ENCODE measurements around the gene FGF12. TPM values are rescaled to one million over a fixed set of nuclear protein-coding genes. Genes with fewer than 3 reads are reported as not detected.

The FGF12 gene
- total and polyA plus RNA-seq, 10 donors, result 3.7 to 53.3 (median 19.1) TPM

GRCh38 chr3:192373032-192373431 lies 354.3 kb downstream of the FGF12 start:
- intact Hi-C loops (cut with DNase I; ENCODE audit: low total_unique reads), result no loop called here
- no peaks in the 10 kb centered on the region for H3K36me3 ChIP-seq
- H3K27ac ChIP-seq, result no peak overlapping the region
- H3K9me3 ChIP-seq, result no peaks in the 10 kb centered on the region
- DNase-seq, result no peak
- H3K4me1 ChIP-seq, result peaks cover 0 to 4% (median 0%) of the 10 kb centered on the region in 6 donors
- H3K4me3 ChIP-seq, result no peak overlapping the region
- 67 to 86% (median 76%) methylated on average over 6 of the region's 6 CpGs for WGBS, 5 donors
- H3K27me3 ChIP-seq (replicated peaks in 1 of 7), result no peaks in the 10 kb centered on the region
- no peak for TF ChIP-seq CTCF (IDR thresholded peaks at IDR 0.05 in 8 of 11, conservative IDR thresholded peaks at IDR 0.05 in 3 of 11)
- no peak for TF ChIP-seq POLR2AphosphoS5 (IDR thresholded peaks at IDR 0.05)
- no peak for TF ChIP-seq POLR2A (IDR thresholded peaks at IDR 0.05)

- WGBS, 5 donors, result 64 to 86% (median 74%) methylated on average over 4 of the region's 4 CpGs
- intact Hi-C loops (cut with DNase I; ENCODE audit: low total_unique reads), result no loop called here
- DNase-seq, result no peak
- H3K9me3 ChIP-seq, result no peaks in the 10 kb centered on the region
- H3K4me1 ChIP-seq, result peaks cover 0 to 4% (median 0%) of the 10 kb centered on the region in 6 donors
- TF ChIP-seq CTCF (IDR thresholded peaks at IDR 0.05 in 8 of 11, conservative IDR thresholded peaks at IDR 0.05 in 3 of 11), result no peak
- H3K27me3 ChIP-seq (replicated peaks in 1 of 7), result no peaks in the 10 kb centered on the region
- no peaks in the 10 kb centered on the region for H3K36me3 ChIP-seq
- no peak overlapping the region for H3K27ac ChIP-seq
- H3K4me3 ChIP-seq, result no peak overlapping the region
These were observed 354.7 kb downstream of the FGF12 start for GRCh38 chr3:192372616-192373015.

- no peaks in the 10 kb centered on the region for H3K9me3 ChIP-seq
- H3K4me3 ChIP-seq, result no peak overlapping the region
- H3K27ac ChIP-seq, result no peak overlapping the region
- H3K36me3 ChIP-seq, result no peaks in the 10 kb centered on the region
- TF ChIP-seq POLR2AphosphoS5 (IDR thresholded peaks at IDR 0.05) (no peak), CTCF (IDR thresholded peaks at IDR 0.05 in 8 of 11, conservative IDR thresholded peaks at IDR 0.05 in 3 of 11) (no peak), POLR2A (IDR thresholded peaks at IDR 0.05) (no peak)
- H3K27me3 ChIP-seq (replicated peaks in 1 of 7), result no peaks in the 10 kb centered on the region
- H3K4me1 ChIP-seq, result peaks cover 0 to 6% (median 0%) of the 10 kb centered on the region in 6 donors
- no peak for DNase-seq
- 61 to 85% (median 72%) methylated on average over 2 of the region's 2 CpGs for WGBS, 5 donors
- intact Hi-C loops (cut with DNase I; ENCODE audit: low total_unique reads), result no loop called here
These were observed 355.4 kb downstream of the FGF12 start for GRCh38 chr3:192371870-192372400.

GRCh38 chr3:192367616-192368015 lies 359.7 kb downstream of the FGF12 start:
- WGBS, 5 donors, result 63 to 83% (median 73%) methylated on average over 5 of the region's 5 CpGs
- no peaks in the 10 kb centered on the region for H3K27me3 ChIP-seq (replicated peaks in 1 of 7)
- TF ChIP-seq POLR2AphosphoS5 (IDR thresholded peaks at IDR 0.05) (no peak), POLR2A (IDR thresholded peaks at IDR 0.05) (no peak), CTCF (IDR thresholded peaks at IDR 0.05 in 8 of 11, conservative IDR thresholded peaks at IDR 0.05 in 3 of 11) (no peak)
- DNase-seq, result no peak
- peaks cover 0 to 6% (median 0%) of the 10 kb centered on the region in 6 donors for H3K4me1 ChIP-seq
- no peak overlapping the region for H3K4me3 ChIP-seq
- no peak overlapping the region for H3K27ac ChIP-seq
- no peaks in the 10 kb centered on the region for H3K36me3 ChIP-seq
- intact Hi-C loops (cut with DNase I; ENCODE audit: low total_unique reads), result no loop called here
- no peaks in the 10 kb centered on the region for H3K9me3 ChIP-seq
